HepG2 (cell line): ENCODE measurements around the gene HSD17B8. TPM values are rescaled to one million over a fixed set of nuclear protein-coding genes. Genes with fewer than 3 reads are reported as not detected.

Experiments used
- ATAC-seq: fragments of 200-7000 bp; cut with Tn5 transposase; 3 replicates; pipeline ENCODE4 v1.9.1; 2020; ENCODE audit warnings: mild to moderate bottlenecking, moderate library complexity
- BruUV-seq: library from RNA; stranded (reverse); fragments of 400-500 nt; replicated peaks from 2 replicates; lab custom pipeline; 2021; lab: Mats Ljungman, UMichigan
- CTCF ChIA-PET: fragments of 300-600 bp; formaldehyde crosslinking; extraction: SDS; loops from one replicate; lab custom pipeline; 2021; ENCODE audit warnings: low total read pairs, inconsistent platforms, low intra/inter-chr PET ratio; lab: Yijun Ruan, JAX
- POLR2A ChIA-PET: fragments of 350-600 bp; sonication (Branson Sonifier 250); formaldehyde crosslinking; loops from one replicate; lab custom pipeline; 2020; ENCODE audit warnings: antibody characterized with exemption, inconsistent platforms; lab: Yijun Ruan, JAX
- DNase-seq: peaks from one replicate; pipeline ENCODE4 v3.0.0-alpha.2; 2015; ENCODE audit warnings: low spot score
- FAIRE-seq: peaks from 3 replicates; lab custom pipeline; 2011; peaks lifted over from hg19 to GRCh38; lab: Jason Lieb, UNC
- H2AFZ ChIP-seq: one replicate; pipeline ENCODE4 v1.6.1; 2011; ENCODE audit warnings: low read length, inconsistent platforms
- H3K27ac ChIP-seq: fragments of 300-600 bp; 3 replicates; pipeline ENCODE4 v1.8.0; 2011; ENCODE audit warnings: mixed run types, mild to moderate bottlenecking, mixed read lengths, low read length, inconsistent platforms; ENCODE audit not compliant: insufficient read depth; ENCODE audit errors: extremely low read length
- H3K27me3 ChIP-seq, 2 experiments: fragments of 200-600 bp in 1 of 2; 2 replicates in 1 of 2; 3 replicates in 1 of 2; pipeline versions ENCODE4 v1.6.0 to v1.8.0; 2011; ENCODE audit warnings: low read length in 2 of 2, mild to moderate bottlenecking in 2 of 2, moderate library complexity in 2 of 2, inconsistent platforms in 1 of 2; ENCODE audit not compliant: insufficient read depth in 2 of 2, control insufficient read depth in 1 of 2
- H3K36me3 ChIP-seq, 2 experiments: fragments of 200-600 bp in 1 of 2; replicated peaks in 1 of 2; 2 replicates in 1 of 2; 3 replicates in 1 of 2; pipeline versions ENCODE4 v1.5.1 to v1.8.0; 2011; ENCODE audit warnings: low read length in 2 of 2, inconsistent platforms in 1 of 2; ENCODE audit not compliant: insufficient read depth in 2 of 2, control insufficient read depth in 1 of 2
- H3K4me1 ChIP-seq: 2 replicates; pipeline ENCODE4 v1.5.1; 2012; ENCODE audit warnings: low read length, inconsistent platforms; ENCODE audit not compliant: insufficient read depth
- H3K4me2 ChIP-seq: 2 replicates; pipeline ENCODE4 v1.6.0; 2011; ENCODE audit warnings: low read depth, low read length, inconsistent platforms
- H3K4me3 ChIP-seq, 3 experiments: fragments of 200-600 bp in 1 of 3; sonication (generic), shearing (Covaris generic) in 1 of 3; replicated peaks in 1 of 3; 2 replicates each; pipeline ENCODE4 v1.5.1; 2011 to 2016; ENCODE audit warnings: low read length in 3 of 3, inconsistent platforms in 2 of 3, low read depth in 2 of 3, mild to moderate bottlenecking in 2 of 3, control low read depth in 1 of 3, mixed read lengths in 1 of 3; ENCODE audit not compliant: insufficient read depth in 1 of 3
- H3K79me2 ChIP-seq: one replicate; pipeline ENCODE4 v1.6.1; 2011; ENCODE audit warnings: low read length, inconsistent platforms; ENCODE audit not compliant: insufficient read depth
- H3K9ac ChIP-seq: 2 replicates; pipeline ENCODE4 v1.6.0; 2011; ENCODE audit warnings: mild to moderate bottlenecking, low read depth, low read length, inconsistent platforms; ENCODE audit not compliant: insufficient read depth
- H3K9me3 ChIP-seq: 2 replicates; pipeline ENCODE4 v1.5.1; 2012; ENCODE audit warnings: mild to moderate bottlenecking, low read length
- H4K20me1 ChIP-seq: 2 replicates; pipeline ENCODE4 v1.6.0; 2011; ENCODE audit warnings: inconsistent platforms, mild to moderate bottlenecking, low read length, moderate library complexity; ENCODE audit not compliant: insufficient read depth
- ATF7 ChIP-seq, 2 experiments: fragments of 450-650 bp in 1 of 2; sonication (generic) in 1 of 2; formaldehyde crosslinking in 1 of 2; IDR thresholded peaks; 2 replicates each; pipeline versions ENCODE4 v1.4.0 to v1.6.1; 2016 to 2020; ENCODE audit warnings: antibody characterized with exemption in 1 of 2, mild to moderate bottlenecking in 1 of 2, missing genetic modification reagents in 1 of 2
- ATF7-NPFF ChIP-seq: sonication (generic); formaldehyde crosslinking; IDR thresholded peaks from 2 replicates; pipeline ENCODE4 v1.8.1; 2023; ENCODE audit warnings: mild to moderate bottlenecking, low read depth, missing genetic modification reagents, moderate library complexity
- CCDC6 ChIP-seq: sonication (generic); formaldehyde crosslinking; IDR thresholded peaks from 2 replicates; pipeline ENCODE4 v1.8.1; 2022; ENCODE audit warnings: mild to moderate bottlenecking, missing genetic modification reagents, moderate library complexity
- IRX3 ChIP-seq: sonication (generic); formaldehyde crosslinking; IDR thresholded peaks from 2 replicates; pipeline ENCODE4 v1.8.1; 2023; ENCODE audit warnings: mild to moderate bottlenecking, low read depth, missing genetic modification reagents, borderline replicate concordance
- KAT7 ChIP-seq: IDR thresholded peaks from 2 replicates; pipeline ENCODE4 v1.6.1; 2018; ENCODE audit warnings: borderline replicate concordance, missing compliant biosample characterization
- RAD21 ChIP-seq: fragments of 450-650 bp; formaldehyde crosslinking; IDR thresholded peaks from 2 replicates; pipeline ENCODE4 v1.5.0; 2020; ENCODE audit warnings: mild to moderate bottlenecking
- ZBTB21 ChIP-seq: sonication (generic); formaldehyde crosslinking; IDR thresholded peaks from 2 replicates; pipeline ENCODE4 v1.4.0; 2020; ENCODE audit warnings: missing genetic modification reagents
- ZBTB34 ChIP-seq: sonication (generic); formaldehyde crosslinking; IDR thresholded peaks from 2 replicates; pipeline ENCODE4 v1.8.0; 2022; ENCODE audit warnings: mild to moderate bottlenecking, missing genetic modification reagents
- ZNF451 ChIP-seq: sonication (generic); formaldehyde crosslinking; IDR thresholded peaks from 2 replicates; pipeline ENCODE4 v1.5.0; 2020; ENCODE audit warnings: mild to moderate bottlenecking, missing genetic modification reagents
- ZNF614 ChIP-seq: IDR thresholded peaks from 2 replicates; pipeline ENCODE4 v1.6.1; 2018; ENCODE audit warnings: missing biosample characterization, missing genetic modification reagents, inconsistent platforms, borderline replicate concordance
- ZNF687 ChIP-seq: sonication (generic); formaldehyde crosslinking; IDR thresholded peaks from 2 replicates; pipeline ENCODE4 v1.5.1; 2020; ENCODE audit warnings: mild to moderate bottlenecking, missing genetic modification reagents, moderate library complexity
- ZNF691 ChIP-seq: sonication (generic); formaldehyde crosslinking; IDR thresholded peaks from 2 replicates; pipeline ENCODE4 v1.4.0; 2020; ENCODE audit warnings: missing genetic modification reagents, low read depth, mild to moderate bottlenecking, borderline replicate concordance
- ZNF703 ChIP-seq: sonication (generic); formaldehyde crosslinking; IDR thresholded peaks from 2 replicates; pipeline ENCODE4 v1.5.1; 2020; ENCODE audit warnings: missing genetic modification reagents, mild to moderate bottlenecking, moderate library complexity, borderline replicate concordance
- ZNF816 ChIP-seq: sonication (generic); formaldehyde crosslinking; IDR thresholded peaks from 2 replicates; pipeline ENCODE4 v1.8.0; 2022; ENCODE audit warnings: missing genetic modification reagents, mild to moderate bottlenecking, borderline replicate concordance
- WGBS: methylation state at CpG from one replicate; pipeline ENCODE4 v1.1.6; 2017; ENCODE audit warnings: low lambda C conversion rate; 5-methylcytosine and 5-hydroxymethylcytosine counted together
- in situ Hi-C: cut with HindIII; loops from 2 replicates; pipeline ENCODE4 v1.10.0; 2017; ENCODE audit warnings: low pct_unique_long_range_greater_than_20kb; ENCODE audit not compliant: extremely low pct_ligation_motif_present
- intact Hi-C: fragments of 100-400 bp; cut with micrococcal nuclease; formaldehyde crosslinking; loops from one replicate; pipeline ENCODE4 v1.10.0; 2022; ENCODE audit not compliant: unreplicated experiment
- polyA plus RNA-seq, 8 experiments: library from polyadenylated mRNA; depleted of rRNA in 3 of 8; stranded (reverse) in 7 of 8; unstranded in 1 of 8; fragments of >200 nt; fragmentation: Illumina TruSeq in 4 of 8; extraction: Trizol in 4 of 8; gene quantifications; 2 replicates each; pipeline versions ENCODE4 v1.2.1 to v1.2.3, GENCODE V29; 2011 to 2016; ENCODE audit warnings: low read depth in 4 of 8, missing spikeins in 1 of 8, mixed read lengths in 1 of 8; ENCODE audit not compliant: insufficient read depth in 1 of 8
- total RNA-seq, 5 experiments: library from RNA; depleted of rRNA; stranded (reverse); fragments of >200 nt; fragmentation: Illumina TruSeq; extraction: Trizol; gene quantifications; 2 replicates each; pipeline ENCODE4 v1.2.3, GENCODE V29; 2016; ENCODE audit warnings: low read depth in 1 of 5
- TF ChIP-seq, protein P1 (sequence below): sonication (generic); formaldehyde crosslinking; IDR thresholded peaks from 2 replicates; pipeline ENCODE4 v1.8.1; 2022; ENCODE audit warnings: low read depth, mild to moderate bottlenecking, missing genetic modification reagents

Gene HSD17B8
- total and polyA plus RNA-seq, 2 of the 13 experiments (the other 11 are each of a cell fraction or from before 2014, with no cell fraction given): 12.6 to 20.1 TPM

DNA sequence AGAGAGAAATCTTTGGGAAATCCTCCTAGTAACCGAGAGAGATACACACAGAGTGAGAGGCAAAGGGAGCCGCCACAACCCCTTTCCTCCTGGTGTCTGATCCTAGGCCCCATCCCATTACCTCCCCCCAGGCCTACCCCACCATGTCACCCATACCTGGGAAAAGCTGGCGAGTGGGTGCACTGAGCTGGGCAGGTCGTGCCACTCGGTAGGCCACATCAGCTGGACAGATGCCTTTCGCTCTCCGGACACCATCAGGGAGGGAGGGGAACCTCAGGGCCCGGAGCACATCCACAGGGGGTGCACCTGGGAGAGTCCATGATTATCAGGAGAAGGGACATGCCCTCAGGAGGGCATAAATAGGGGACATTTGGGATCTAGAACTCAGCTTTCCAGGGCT lies 15.3 kb upstream of the HSD17B8 start:
- POLR2A ChIA-PET: interaction anchor here (2.5 kb wide), 1 partner anchor 10 kb away, joined by 20 read pairs; no protein-coding TSS in a partner anchor
- Histone ChIP-seq H3K79me2 (no peaks in the 10 kb centered on the region), H3K4me1 (peaks cover 28% of the 10 kb centered on the region), H3K4me3 (no peak overlapping the region), H4K20me1 (no peaks in the 10 kb centered on the region), H3K36me3 (peaks cover 0 to 2% of the 10 kb centered on the region in 2 experiments; a peak in 2 of 5 replicates), H3K27me3 (peaks cover 0 to 15% of the 10 kb centered on the region in 2 experiments; a peak in 2 of 5 replicates), H3K4me2 (no peak overlapping the region), H3K9ac (no peak overlapping the region), H3K27ac (no peak overlapping the region), H2AFZ (no peak overlapping the region), H3K9me3 (peaks cover 2% of the 10 kb centered on the region; the same call in 1 of the 2 replicates)
- CTCF ChIA-PET: no interaction called here
- 56% methylated on average over 7 of the region's 8 CpGs for WGBS
- in situ Hi-C loops (no loop called here), intact Hi-C loops (no loop called here)
- BruUV-seq: no TSS peak
- no peak for ATAC-seq
- DNase-seq: no peak
- FAIRE-seq: no peak
- TF ChIP-seq ZNF451 (CRISPR knock-in tag) (no peak), ATF7-NPFF (CRISPR knock-in tag) (no peak), KAT7 (CRISPR knock-in tag) (no peak), ZNF816 (CRISPR knock-in tag) (no peak), RAD21 (CRISPR knock-in tag) (no peak), ZNF687 (CRISPR knock-in tag) (no peak), ZNF703 (CRISPR knock-in tag) (no peak), CCDC6 (CRISPR knock-in tag) (no peak), ZBTB34 (CRISPR knock-in tag) (no peak), ZBTB21 (no peak), IRX3 (CRISPR knock-in tag) (no peak), ATF7 (IDR thresholded peaks at IDR 0.05) (no peak), ATF7 (CRISPR knock-in tag; IDR thresholded peaks at IDR 0.05) (no peak), ZNF614 (CRISPR knock-in tag) (no peak), ZNF691 (CRISPR knock-in tag) (no peak)
- TF ChIP-seq, protein P1, sequence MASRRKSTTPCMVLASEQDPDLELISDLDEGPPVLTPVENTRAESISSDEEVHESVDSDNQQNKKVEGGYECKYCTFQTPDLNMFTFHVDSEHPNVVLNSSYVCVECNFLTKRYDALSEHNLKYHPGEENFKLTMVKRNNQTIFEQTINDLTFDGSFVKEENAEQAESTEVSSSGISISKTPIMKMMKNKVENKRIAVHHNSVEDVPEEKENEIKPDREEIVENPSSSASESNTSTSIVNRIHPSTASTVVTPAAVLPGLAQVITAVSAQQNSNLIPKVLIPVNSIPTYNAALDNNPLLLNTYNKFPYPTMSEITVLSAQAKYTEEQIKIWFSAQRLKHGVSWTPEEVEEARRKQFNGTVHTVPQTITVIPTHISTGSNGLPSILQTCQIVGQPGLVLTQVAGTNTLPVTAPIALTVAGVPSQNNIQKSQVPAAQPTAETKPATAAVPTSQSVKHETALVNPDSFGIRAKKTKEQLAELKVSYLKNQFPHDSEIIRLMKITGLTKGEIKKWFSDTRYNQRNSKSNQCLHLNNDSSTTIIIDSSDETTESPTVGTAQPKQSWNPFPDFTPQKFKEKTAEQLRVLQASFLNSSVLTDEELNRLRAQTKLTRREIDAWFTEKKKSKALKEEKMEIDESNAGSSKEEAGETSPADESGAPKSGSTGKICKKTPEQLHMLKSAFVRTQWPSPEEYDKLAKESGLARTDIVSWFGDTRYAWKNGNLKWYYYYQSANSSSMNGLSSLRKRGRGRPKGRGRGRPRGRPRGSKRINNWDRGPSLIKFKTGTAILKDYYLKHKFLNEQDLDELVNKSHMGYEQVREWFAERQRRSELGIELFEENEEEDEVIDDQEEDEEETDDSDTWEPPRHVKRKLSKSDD (CRISPR knock-in tag): no peak
